Putamen (tissue), 1 donor: ENCODE results near the gene NSG1.
"Not testable (repeated sequence)": the region's sequence is repeated elsewhere in the genome, so short reads cannot be mapped to it uniquely, and the experiment has no call there.

Source experiments
- DNase-seq: peaks from one replicate; pipeline ENCODE4 v3.0.0-alpha.2; 2016; ENCODE audit warnings: low spot score

Gene NSG1

DNA sequence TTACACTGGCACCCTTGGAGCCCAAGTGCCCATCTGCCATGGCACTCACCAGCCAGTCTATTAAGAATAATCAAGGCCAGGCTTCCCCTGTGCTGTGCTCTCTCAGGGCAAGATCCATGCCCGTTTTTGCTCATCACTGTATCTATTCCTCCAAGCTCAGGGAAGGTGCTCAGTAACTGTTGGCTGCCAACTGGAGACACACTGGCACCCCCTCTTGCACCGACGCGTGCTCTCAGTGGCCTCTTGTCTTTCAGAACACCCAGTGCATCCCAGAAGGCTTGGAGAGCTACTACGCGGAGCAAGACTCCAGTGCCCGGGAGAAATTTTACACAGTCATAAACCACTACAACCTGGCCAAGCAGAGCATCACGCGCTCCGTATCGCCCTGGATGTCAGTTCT is 30.1 kb downstream of the NSG1 start:
- no peak for DNase-seq

DNA sequence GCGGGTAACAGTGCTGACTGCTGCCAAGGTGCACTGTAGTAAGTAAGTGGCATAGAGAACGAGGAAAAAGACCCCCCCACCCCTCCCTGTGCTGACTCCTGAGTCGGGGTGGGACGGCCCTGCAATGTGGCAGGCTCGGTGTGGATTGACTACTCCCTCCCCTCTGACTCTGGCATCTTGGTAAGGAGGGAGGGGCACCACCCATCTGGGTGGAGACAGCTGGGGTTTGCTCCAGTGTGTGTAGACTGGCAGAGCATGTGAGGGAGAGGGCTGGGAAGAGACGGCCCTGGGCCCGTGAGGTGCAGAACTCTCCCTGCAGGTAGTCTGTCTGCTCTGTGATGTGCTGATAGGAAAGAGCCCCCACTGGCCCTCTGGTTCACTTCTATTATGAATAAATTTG is 31.0 kb downstream of the NSG1 start:
- DNase-seq: no peak

DNA sequence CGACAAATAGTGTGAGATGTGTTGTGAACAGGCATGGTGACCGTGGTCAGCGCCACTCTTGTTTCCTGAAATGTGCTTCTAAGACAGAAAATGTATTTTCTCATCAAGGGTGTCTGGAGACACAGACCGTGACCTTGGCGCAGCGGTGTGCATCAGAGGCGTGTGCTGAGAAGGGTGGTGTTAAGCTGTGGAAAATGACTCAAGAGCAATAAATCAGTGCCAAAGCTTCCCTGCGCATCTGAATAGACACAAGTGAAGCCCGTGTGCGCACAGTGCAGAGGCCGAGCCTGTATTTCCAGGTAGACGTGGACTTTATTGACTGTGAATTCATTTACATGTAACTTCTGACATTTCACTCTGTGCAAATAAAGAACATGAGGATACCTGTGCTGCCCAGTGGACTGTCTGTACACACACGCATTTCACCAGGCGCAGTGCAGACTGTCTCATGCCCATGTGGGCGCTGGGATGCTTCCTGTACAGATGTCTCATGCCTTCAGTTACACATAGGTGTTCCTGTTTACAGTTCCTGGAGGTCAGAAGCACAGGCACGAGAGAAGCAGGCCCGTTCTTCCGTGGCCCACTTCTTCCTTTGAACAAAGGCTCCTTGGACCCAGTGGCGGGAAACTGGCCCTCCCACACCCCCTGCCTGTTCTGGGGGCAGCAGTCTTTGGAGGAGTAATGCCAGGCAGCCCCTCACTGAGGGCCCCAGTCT is 31.9 kb downstream of the NSG1 start:
- DNase-seq: no peak

DNA sequence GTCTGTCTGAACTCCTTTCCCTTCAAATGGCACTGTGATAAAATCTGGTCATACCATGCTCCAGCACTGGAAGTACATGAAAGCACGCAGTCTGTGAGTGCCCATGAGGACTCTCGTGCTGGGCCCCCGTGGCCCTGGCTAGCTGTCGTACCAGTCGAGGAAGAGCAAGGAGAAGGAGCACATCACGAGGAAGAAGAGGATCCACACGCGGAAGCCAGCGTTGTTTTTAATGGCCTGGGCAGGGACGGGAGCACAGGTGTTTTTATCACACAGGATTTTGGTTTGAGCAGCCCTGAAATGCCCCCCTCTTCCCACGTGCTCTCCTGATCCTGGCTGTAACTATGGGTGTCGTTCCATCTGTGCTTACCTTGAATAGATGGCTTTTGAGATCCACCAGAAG is 33.0 kb downstream of the NSG1 start:
- DNase-seq: no peak

DNA sequence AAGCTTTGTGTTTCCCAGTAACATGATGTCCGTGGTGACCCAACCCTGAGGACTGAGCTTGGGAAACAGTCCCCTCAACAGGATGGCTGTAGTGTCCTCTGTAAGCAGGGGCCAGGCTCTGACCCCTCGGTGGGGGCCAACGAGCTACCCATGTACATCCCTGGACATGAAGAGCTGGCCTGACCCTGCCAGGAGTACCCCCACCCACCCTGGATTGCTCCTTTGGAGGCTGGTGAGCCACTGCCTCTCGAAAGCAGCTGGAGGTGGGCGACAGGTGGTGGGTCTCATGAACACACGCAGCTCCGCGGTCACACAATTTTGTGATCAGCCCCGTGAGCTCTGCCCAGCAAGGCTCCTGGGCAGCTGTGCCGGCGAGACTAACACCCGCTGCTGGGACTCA is 33.5 kb downstream of the NSG1 start:
- DNase-seq: no peak

DNA sequence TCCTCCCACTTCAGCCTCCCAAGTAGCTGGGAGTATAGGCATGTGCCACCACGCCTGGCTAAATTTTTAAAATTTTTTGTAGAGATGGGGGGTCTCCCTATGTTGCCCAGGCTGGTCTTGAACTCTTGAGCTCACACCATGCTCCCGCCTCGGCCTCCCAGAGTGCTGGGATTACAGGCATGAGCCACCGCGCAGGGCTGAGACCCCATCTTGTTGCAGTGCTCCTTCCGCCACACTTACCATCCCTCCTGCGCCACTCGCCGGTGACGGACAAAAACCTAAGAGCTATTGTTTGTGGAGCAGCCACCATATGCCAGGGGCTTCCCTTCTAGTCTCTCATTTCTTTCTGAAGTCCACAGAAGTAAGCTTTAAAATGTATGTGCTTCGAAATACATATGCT is 34.5 kb downstream of the NSG1 start:
- DNase-seq: no peak

DNA sequence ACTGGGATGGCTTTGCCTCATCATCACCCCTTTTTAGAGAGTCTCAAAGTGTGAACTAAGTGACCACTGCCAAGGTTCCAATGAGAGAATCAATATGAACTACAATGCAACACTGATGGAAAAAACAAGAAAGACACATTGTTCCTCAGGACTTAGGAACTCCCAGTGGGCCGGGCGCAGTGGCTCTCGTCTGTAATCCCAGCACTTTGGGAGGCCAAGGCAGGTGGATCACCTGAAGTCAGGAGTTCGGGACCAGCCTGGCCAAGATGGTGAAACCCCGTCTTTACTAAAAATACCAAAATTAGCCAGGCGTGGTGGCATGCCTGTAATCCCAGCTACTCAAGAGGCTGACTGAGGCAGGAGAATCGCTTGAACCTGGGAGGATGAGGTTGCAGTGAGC is 35.2 kb downstream of the NSG1 start:
- not testable (repeated sequence) for DNase-seq

DNA sequence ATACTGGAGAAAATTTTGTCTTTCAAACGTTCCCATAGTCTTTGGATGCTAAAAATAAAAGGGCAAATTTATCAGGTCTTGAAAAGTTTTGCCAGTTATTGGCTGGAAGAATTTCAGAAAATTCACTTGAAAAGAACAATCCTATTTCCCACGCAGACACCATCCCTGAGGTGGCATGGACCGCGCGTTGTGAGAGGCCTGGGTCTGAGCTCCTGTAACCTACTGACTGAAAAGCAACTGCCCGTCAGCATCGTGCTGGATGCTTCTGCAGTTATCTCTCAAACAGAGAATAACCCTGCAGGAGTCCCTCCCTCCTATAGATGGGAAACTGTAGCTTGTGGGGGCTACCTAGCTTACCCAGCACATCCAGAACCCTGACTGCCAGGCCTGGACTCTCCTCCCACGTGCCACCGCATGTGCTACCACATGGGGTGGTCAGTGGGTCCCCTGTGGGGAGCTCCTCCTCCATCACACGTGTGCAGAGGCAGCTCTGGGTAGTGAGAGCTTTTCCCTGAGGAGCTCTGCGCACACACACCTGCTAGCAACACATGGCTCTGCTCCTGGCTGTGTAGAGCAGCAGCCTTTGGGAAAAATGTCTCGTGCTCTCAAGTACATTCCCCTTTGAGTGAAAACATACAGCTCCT is 36.1 kb downstream of the NSG1 start:
- no peak for DNase-seq

DNA sequence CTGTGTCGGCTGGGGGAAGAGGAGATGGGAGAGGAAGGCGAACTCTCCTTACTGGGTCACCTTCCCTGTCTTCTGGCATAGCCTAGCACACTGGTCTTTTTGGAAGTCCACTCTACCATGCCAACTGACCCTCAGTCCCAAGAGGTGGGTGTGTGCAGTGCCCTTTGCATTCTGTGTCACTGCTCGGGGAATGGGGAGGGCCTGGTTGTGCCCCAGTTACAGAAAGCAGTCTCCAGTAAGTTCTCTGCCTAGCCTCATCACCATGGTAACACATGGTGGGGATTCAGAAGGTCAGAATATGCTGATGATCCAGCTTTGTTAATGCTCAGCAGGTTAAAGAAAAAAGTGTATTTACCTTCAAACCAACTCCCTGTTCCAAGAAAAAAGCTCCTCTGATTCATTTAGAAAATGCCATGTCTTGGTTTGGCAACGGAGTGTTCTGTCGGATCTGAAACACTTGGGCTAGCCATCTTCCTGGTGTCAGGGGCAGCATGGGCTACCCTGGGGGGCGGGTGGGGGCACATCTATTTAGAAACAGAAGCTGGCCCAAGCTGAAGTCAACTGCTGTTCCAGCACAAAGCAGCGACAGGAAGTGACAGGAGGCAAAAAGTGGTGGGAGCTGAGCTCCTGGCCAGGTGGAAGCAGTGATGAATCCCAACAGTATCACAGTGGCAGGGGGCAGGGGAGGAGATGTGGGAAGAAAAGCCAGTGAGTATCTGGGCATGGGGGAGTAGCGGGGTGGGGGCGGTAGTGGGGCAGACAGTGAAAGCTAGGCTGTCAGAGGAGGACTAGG is 37.0 kb downstream of the NSG1 start:
- DNase-seq: no peak

DNA sequence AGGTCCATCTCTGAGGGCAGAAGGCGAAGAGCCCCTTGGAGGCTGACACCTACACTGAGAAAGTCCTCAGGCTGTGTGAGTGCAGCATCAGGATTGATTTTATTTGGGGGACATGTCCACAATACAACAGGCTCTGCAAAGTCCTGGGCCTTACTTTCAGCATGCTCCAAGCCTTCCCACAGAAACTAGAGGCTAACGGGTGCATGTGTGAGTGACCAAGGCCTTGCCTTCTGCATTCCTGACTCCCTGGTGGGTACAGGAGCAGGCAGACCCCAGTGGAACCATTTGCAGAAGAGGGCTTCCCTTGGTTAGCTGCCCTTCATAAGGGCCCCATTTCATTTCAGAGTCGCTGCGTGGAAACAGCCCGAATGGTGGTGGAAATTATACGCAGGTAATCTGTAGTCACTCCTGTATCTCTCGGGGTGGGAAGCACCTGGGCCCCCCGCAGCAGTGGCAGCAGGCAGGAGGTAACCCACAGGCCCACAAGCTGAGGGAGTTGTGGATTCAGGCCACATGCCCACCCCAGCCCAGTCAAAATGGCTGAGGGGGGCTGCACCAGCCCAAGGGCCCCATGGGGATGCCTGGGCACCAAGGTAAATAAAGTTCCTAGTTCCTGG is 37.7 kb downstream of the NSG1 start:
- DNase-seq: no peak

DNA sequence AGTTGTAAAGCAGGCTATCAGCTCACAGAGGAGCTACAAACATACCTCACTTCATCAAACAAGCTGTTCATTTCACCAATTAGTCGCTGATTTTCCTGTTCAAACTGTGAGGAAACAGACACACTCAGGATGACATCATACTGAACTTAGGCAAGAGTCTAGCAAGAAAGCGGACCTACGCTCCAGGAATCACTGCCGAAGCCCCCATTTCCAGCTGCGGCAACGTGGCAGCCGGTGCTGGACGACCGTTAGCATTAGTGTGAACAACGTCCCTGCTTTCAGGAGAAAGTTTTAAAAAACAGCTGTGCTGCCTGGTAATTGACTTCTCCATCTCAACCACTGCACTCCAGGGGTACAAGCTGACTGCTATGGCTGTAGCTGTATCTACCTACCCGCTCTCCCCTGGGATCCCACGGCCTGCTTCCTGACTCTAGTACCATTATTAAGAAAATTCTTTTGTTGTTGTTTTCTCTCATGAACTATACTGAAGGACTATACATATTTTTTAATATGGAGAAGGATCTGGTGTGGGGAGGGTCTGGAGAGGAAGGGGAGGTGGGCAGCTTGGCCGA is 38.3 kb downstream of the NSG1 start:
- DNase-seq: no peak

DNA sequence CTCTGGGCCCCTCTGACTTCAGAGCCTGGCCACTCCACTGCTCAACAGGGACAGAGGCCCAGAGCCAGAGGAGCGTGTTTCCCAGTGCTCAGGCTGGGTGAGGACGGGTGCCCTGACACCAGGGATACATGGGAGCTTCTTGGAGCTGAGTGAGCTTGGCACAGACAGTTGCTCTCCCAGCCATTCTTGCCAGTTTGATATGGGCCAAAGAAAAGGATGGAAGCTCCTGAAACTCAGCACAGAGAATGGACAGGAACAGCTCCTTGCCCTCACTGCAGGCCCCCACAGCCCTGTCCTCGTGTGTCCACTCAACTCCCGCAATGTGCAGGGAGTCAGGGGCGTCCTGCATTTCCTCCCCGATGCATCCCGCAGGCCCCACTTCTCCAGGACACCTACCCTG is 38.8 kb downstream of the NSG1 start:
- DNase-seq: no peak

DNA sequence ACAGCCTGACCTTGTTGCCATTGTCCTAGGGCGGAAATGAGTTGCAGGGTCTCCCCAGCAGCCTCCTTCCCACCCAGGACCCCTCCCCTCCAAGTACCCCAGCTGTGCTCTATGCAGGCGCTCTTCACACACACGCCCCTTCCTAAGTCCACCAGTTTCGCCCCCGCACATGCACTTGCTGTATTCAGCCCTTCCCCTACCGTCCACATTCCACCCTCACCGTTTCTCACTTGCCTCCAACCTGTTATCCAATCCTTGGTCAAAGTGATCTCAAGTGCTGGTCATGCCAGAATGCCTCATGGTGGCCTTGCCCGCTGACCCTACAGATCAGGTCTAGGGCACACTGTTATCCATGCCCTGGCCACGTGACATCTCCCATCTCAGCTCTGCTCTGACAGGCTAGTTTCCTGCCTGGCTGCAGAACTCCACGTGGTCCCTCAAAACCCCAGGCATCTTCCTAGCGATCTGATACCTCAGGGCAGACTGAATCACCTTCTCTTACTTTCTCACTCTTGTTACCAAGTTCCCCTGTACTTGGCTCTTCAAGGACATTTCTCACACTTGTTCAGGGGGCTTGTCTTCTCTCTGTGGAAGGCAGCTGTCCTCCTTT is 39.7 kb downstream of the NSG1 start:
- no peak for DNase-seq

DNA sequence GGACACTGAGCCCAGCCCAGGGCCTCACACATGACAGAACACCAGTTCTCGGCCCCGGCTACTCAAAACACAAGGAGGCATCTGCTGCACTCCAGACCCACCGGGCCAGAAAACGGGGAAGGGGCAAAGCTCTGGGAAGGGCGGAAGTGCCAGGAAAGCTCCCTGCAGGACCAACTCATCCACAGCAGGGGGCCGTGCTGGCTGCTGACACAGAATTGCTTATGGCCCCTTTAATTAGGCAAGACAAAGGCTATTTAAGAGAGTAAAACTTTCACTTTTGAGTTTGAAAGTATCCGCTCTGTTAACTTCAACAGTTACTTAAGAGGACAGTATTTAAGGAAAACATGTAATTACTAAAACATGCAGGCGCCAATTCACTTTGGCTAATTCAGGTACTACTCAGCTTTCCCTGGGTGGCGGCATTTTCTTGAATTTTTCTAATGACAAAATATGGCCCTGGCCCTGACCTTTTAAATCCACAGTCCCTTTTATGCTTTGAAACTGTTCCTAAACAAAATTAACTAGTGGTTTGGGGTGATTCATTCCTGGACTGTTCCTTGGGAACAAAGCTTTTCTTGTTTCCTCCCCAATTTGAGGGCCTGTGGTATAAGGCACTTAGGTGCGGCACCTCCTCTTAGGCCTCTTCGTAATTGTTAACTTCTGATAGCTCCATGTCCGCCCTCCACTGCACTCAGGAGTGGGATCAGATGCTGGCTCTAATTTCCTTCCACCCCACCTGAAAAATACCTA is 40.4 kb downstream of the NSG1 start:
- no peak for DNase-seq

DNA sequence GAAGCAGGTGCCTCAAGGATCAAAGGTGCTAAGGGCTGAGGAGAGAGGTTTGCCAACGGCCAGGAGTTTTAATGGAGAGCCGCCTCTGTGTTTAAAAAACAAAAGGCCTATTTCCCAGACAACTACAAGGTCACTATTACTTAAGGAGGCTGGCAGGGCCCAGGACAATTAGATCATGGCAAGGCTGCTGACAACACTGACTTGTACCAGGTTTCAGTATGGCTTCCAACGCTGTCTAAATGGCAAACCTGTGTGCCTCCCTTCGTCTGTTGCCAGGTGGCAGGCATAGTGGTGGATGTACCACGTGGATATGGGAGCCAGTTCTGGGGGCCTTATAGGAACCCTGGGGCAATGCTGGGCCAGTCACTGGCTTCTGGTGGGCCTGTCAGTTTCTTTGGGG is 41.0 kb downstream of the NSG1 start:
- DNase-seq: no peak

DNA sequence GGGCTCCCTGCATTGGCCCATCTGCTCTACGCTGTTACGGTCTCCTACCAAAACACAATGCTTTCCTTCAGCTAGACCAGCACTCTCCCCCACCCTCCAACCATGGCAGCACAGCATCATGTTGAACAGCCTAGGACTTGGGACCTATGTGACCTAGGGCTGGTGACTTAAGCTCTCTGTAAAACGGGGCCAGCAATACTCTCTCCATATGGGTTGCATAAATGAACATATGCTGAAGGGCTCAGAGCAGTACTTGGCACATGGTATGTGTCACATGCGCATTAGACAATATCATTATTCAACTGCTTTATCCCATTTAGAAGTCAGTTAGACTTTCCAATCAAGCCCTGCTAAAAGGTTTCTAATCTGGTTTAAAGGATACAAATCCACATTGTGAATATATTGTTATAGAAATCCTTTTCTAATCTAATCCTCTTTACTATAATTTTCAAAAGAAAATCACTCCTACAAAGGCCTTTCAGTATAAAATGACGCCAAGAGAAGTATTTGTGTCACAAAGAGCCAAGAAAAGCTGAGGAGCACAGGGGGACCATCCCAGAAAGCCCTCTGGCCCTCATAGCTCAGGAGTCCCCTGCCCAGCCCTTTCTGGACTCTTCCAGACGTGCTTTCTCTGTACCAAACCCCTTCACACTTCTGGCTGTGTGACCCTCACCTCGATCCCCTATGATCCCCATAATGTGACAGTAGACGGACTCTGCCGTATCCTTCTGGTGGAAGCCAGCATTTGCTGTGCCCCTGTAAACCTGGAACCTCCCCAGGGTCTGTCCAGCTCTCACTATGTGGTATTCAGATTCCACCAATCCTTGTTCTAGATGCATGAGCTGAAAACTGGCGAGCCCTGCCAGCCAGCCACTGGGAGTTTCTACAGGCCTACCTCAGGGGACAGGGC is 42.3 kb downstream of the NSG1 start:
- DNase-seq: peak; percentile 20

DNA sequence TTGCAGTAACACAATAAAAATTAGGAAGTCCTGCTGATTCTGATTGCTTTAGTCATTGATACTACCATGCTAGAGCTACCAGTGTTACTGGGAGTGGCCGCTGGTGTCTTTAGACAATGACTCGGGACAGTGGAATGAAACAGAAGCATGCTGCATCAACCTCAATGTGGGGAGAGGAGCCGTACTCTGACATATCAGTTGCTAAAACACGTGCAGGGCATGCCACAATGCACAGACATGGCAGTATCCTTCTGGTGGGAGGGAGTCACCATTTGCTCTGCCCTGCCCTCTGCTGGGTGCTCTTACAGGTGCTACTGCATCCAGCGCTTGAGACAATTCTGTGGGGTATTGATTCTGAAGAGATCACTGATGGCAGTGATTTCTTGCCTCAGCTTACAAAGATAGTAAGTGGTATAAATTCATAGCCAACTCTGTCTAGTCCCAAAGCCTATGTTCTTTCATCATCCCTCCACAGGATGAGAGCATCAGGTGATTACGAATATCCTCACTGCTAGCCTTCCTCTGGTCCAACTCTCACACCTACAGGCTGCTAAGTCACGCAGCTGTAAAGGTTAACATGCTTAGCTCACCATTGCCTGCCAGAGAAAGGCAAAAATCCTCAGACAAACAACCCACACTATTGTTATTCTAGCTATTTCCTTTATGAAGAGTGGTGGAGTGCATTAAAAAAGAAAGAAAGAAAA is 43.7 kb downstream of the NSG1 start:
- DNase-seq: peak; percentile 22

DNA sequence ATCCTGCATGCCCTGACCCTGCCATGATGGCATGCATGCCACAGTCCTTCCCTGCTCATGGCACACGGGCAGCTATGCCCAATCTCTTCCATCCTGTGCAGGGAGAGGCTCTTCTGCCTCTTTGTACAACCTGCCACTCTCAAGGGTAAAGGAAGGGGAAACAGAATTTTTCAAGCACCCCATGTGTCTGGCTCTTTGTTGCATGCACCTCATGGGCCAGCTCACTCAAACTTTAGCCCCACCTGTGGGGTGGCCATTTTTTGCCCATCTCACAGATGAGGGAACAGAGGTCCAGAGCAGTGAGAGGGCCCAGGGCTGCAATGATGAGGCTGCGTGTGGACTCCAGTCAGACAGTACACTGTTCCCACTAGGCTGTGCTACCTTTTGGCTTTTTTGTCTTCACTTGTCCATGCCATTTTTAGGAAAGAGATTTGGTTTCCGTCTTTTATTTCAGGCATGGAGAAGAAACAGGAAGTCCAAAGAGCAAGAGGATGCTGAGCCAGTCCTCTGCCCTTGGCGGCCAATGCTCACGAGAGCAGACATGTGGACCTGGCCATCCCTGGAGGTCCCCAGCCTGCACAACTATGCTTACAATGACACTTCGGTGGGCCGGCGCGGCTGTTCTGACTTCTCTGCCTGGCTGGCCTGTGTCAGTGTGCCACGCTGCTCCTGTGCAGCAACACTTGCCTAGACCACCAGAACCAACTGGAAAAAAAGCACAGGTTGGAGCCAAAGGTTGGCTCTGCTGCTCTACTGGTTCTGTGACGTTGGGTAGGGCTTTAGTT is 45.6 kb downstream of the NSG1 start:
- DNase-seq: no peak

DNA sequence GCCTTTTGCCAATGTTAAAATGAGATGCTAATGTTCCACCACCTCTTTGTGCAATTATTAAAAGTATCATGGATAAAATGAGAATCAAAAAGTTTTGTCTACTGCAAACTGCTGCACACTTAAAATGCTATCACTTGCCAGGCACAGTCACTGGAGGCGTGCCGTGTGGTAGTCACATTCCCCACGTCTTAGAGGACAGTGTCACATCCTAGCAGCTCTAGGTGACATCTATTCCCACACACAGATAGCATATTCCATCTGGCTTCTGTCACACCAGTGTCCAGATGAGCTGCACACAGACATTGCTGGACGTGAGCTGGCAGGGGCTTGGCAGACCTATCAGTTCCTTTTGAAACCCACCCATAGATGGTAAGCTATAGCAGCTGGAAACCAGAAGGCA is 47.0 kb downstream of the NSG1 start:
- DNase-seq: no peak
